ENCODE results near the gene FANCI.

DNA sequence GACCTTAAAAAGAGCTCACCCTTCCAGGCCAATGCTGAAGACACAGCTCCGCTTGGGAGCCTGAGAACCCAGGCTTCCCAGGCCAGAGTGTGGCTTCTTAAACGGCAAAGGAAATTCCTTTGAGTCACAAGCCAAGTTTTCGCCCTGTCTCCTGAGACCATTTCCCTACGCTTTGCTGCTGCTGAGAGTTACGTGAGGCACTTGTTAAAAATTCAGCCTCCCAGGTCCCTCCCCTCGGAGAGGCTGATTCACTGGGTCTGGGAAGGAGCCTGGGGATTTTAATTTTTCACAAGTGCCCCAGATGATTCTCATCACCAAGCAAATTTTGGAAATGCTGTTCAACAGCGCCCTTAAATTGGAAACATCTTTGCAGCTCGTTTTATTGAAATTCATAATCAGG lies 47.9 kb upstream of the FANCI start:
- TF ChIP-seq, protein P1, sequence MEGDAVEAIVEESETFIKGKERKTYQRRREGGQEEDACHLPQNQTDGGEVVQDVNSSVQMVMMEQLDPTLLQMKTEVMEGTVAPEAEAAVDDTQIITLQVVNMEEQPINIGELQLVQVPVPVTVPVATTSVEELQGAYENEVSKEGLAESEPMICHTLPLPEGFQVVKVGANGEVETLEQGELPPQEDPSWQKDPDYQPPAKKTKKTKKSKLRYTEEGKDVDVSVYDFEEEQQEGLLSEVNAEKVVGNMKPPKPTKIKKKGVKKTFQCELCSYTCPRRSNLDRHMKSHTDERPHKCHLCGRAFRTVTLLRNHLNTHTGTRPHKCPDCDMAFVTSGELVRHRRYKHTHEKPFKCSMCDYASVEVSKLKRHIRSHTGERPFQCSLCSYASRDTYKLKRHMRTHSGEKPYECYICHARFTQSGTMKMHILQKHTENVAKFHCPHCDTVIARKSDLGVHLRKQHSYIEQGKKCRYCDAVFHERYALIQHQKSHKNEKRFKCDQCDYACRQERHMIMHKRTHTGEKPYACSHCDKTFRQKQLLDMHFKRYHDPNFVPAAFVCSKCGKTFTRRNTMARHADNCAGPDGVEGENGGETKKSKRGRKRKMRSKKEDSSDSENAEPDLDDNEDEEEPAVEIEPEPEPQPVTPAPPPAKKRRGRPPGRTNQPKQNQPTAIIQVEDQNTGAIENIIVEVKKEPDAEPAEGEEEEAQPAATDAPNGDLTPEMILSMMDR (conservative IDR thresholded peaks at IDR 0.05; ENCODE audit: low read depth, low read length): no peak
- no peak for TF ChIP-seq EZH2 (IDR thresholded peaks at IDR 0.05; ENCODE audit: borderline replicate concordance, low read depth, low read length, poor library complexity, severe bottlenecking)
